Stimulated activated CD8-positive, alpha-beta memory T cell treated with anti-CD3 and anti-CD28 coated beads, Interleukin-12 subunit alpha, Interleukin-12 subunit beta, amount 100 ng/mL, for 1 hour (primary cell): Measurements from ENCODE around the gene MGAT5B.

ENCODE experiments used
- DNase-seq: peaks from one replicate; pipeline ENCODE4 v3.0.0-alpha.2; 2020; ENCODE audit warnings: low read depth

MGAT5B gene

DNA sequence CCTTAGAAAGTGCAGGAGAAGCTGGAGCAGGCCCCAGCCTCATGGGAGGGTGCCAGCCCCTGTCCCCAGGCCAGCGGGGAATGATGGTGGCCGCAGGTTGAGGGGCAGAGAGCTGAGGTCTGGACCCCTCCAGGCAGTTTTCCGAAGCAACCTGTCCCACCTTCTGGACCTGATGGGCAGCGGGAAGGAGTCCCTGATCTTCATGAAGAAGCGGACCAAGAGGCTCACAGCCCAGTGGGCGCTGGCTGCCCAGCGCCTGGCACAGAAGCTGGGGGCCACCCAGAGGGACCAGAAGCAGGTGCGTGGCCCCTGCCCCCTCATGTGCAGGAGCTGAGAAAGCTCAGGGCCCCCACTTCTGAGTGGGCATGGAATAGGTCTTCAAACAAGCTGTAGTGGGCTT is 36.8 kb downstream of the MGAT5B start:
- no peak for DNase-seq

DNA sequence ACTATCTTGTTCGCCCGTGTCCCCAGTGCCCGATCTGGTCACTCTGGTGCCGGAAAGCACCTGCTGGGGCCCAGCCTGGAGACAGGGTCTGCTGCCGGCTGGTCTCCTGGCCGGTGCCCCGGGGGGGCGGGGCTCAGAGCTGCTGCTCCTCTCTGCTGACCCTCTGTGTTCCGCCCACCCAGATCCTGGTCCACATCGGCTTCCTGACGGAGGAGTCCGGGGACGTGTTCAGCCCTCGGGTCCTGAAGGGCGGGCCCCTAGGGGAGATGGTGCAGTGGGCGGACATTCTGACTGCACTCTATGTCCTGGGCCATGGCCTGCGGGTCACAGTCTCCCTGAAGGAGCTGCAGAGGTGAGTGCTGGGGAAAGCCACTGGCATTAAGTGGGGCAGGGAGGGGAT is 37.6 kb downstream of the MGAT5B start:
- no peak for DNase-seq

- DNase-seq: no peak
Measured at GRCh38 chr17:76906463-76906862, 38.3 kb downstream of the MGAT5B start.

DNA sequence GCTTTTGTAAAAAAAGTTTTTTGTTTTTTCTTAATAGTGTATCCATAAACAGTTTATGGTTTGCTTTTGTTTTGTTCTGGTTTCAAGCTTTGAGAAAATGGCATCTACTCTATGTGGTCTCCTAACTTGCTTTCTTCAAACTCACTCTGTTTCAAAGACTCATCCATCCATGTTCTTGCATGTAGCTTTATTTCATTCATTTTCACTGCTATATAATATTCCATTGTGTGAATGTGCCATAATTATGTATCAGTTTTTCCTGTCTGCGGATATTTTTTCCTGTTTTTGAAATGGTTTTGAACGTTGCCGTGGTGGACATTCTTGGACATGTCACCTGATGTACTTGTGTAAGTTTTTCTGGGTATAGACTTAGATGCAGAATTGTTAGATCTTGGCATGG is 39.1 kb downstream of the MGAT5B start:
- no peak for DNase-seq

GRCh38 chr17:76909971-76910760 is 42.0 kb downstream of the MGAT5B start:
- DNase-seq: no peak

- no peak for DNase-seq
Measured at GRCh38 chr17:76911299-76912017, 43.3 kb downstream of the MGAT5B start.

GRCh38 chr17:76912421-76913164 is 44.4 kb downstream of the MGAT5B start:
- DNase-seq: no peak

- DNase-seq: no peak
Measured at GRCh38 chr17:76914937-76915336, 46.7 kb downstream of the MGAT5B start.

DNA sequence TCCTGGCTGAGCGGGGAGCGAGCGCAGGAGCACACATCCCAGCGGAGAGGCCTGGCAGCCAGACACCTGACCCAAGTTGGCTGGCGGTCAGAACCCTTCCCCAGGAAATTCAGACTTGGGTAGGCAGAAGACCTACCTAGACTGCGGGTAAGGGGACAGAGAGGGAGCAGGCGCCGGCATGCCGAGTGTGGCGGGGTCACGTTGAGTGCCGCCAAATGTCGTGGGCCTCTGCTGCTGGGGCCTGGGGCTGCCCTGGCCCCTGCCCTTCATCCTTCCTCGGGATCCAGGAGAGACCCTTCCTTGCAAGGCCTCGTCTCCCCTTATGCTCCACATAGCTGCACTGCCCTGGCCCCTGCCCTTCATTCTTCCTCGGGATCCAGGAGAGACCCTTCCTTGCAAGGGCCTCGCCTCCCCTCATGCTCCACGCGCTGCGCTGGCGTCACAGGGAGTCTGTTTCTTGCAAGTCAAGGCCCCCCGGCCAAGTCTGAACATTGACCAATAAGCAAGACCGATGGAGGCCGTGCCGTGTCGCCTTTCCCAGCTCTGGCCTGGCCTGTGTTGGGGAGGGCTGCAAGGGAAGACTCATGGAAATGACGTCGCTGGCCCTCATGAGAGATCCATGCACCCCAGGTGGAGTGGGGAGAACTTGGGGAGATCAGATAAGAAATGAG is 47.8 kb downstream of the MGAT5B start:
- no peak for DNase-seq

GRCh38 chr17:76917829-76918228 is 49.6 kb downstream of the MGAT5B start:
- DNase-seq: no peak

DNA sequence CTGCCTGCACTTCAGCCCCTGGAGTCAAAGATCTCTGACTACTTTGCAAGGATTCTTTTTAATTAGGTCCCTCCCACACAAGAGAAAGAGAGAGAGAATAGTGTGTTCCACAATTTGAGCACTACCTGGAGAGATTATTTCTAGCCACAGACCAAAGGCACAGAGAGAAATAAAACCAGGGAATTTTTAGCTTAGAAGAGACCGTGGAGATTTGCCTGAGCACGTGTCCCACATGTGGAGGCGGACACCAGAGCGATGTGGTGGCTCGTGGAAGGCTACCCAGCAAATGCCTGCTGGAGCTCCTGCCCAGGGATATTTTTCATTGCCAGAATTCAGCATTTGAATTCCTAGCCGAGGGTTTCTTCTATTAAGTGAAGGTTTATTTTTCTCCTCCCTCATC is 50.6 kb downstream of the MGAT5B start:
- no peak for DNase-seq

- no peak for DNase-seq
Measured at GRCh38 chr17:76920364-76921139, 52.3 kb downstream of the MGAT5B start.

GRCh38 chr17:76921340-76922036 is 53.3 kb downstream of the MGAT5B start:
- no peak for DNase-seq

DNA sequence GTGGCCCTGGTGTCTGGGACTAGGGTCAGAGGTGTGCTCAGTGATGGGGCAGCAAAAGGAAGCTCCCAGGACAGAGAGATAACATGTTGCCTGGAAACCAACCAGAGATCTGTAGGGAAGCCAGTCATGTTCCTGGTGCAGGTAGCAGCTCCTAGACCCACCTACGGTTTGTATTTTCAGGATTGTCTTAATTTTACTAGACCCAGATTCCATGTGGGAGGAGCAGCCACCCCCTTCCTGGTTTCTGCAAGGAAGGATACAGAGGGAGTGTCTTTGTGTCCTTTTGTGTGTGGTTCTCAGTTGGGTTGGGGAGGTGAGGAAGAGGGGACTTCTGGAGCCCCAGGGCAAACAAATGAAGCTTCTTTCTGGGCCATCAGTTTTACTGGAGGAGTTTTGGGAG is 53.9 kb downstream of the MGAT5B start:
- DNase-seq: no peak

- DNase-seq: no peak
Measured at GRCh38 chr17:76922967-76923366, 54.8 kb downstream of the MGAT5B start.

GRCh38 chr17:76923491-76923890 is 55.3 kb downstream of the MGAT5B start:
- DNase-seq: no peak

DNA sequence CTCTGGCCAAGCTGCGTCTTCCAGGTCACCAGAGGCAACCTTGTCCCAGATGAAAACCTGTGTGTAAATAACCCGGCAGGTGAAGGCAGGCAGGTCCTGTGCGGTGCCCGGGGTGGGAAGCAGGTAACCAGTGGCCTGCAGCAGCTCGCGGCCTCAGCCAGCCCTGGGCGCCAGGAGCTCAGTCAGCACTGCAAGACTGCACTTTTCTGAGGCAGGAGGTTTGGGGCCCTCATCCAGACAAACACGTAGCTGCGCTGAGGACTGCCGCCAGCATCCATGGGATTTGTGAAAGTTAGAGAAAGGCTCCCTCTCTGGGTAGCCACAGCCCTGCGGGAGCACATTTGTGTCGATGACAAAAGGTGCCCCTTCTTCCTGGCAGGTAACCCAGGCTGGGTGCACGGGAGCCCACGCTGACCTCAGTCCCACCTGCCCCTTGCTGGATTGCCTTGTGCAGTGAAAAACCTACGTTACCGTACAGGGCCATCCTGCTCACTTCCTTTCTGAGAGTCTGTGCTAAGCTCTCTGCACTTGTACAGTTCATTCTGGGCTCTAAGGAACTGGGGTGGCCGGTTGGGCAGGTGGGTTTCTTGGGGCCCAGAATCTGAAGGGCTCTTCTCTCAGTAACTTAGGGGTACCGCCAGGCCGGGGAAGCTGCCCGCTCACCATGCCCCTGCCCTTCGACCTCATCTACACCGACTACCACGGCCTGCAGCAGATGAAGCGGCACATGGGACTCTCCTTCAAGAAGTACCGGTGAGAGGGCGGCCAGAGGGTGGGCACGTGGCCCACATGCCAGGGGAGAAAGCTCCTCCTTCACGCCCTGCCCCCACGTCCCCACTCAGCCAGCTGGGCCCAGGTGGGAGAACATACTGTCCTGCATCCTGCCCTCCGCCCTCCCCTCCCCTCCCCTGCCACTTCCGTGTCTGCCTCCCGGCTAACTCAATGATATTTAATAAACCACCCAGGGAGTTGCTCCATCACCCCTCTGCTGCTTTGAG is 56.4 kb downstream of the MGAT5B start:
- no peak for DNase-seq

GRCh38 chr17:76925441-76925891 is 57.3 kb downstream of the MGAT5B start:
- no peak for DNase-seq

GRCh38 chr17:76926237-76926866 is 58.1 kb downstream of the MGAT5B start:
- DNase-seq: no peak
